Measurements from ENCODE around the gene B4GALNT3.
"Not testable (repeated sequence)": the region's sequence is repeated elsewhere in the genome, so short reads cannot be mapped to it uniquely, and the experiment has no call there.

The B4GALNT3 gene

GRCh38 chr12:459430-460258 lies at the start of gene B4GALNT3:
B4GALNT3 (plus strand) TSS chr12:459939; CDS start chr12:460377, 438 bp downstream.
- no peak for DNase-seq (ENCODE audit: low read depth)

DNA sequence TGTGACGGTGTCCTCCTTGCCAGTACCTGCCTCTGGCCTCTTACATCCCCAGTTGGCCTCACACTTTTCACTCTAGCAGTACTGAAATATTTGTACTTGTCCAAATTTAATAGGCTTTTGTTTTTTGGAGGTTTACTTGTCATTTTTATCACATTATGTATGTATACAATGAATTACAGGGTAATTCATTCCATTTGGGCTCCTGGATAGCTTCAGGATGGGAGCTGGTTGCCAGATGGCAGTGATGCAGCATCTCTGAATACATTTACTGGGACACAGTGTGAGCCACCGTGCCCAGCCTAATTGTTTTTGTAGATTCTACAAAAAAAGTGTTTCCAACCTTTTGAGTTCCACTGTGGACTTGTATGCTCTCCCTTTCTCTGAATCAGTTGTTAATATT lies 44.9 kb upstream of the B4GALNT3 start:
- no peak for DNase-seq (ENCODE audit: low read depth)

- DNase-seq (ENCODE audit: low read depth) = no peak
Measured at GRCh38 chr12:418432-418831, 41.3 kb upstream of the B4GALNT3 start.

DNA sequence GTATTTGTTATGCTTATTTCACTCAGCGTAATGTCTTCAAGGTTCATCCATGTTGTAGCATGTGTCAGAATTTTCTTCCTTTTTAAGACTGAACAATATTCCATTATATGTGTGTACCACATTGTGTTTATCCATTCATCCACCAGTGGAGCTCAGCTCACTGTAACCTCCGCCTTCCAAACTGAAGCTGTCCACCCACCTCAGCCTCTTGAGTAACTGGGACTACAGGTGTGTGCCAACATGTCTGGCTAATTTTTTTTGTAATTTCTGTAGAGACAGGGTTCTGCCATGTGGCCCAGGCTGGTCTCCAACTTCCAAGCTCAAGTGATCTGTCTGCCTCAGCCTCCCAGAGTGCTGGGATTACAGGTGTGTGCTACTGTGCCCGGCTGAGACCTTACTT lies 37.2 kb upstream of the B4GALNT3 start:
- DNase-seq (ENCODE audit: low read depth) = no peak

DNA sequence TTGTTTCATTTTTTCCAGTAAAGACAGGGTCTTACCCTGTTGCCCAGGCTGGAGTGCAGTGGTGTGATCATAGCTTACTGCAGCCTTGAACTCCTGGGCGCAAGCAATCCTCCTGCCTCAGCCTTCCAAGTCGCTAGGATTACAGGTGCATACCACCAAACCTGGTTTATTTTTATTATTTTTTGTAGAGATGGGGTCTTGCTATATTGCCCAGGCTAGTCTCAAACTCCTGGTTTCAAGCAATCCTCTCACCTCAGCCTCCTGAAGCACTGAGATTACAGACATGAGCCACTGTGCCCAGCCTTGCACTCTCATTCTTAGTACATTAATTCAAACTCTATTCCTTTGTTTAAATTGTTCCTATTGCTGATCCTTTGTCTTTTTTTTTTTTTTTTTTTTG lies 24.0 kb upstream of the B4GALNT3 start:
- DNase-seq (ENCODE audit: low read depth) = not testable (repeated sequence)

GRCh38 chr12:442235-442884 lies 17.4 kb upstream of the B4GALNT3 start:
- DNase-seq (ENCODE audit: low read depth) = no peak

DNA sequence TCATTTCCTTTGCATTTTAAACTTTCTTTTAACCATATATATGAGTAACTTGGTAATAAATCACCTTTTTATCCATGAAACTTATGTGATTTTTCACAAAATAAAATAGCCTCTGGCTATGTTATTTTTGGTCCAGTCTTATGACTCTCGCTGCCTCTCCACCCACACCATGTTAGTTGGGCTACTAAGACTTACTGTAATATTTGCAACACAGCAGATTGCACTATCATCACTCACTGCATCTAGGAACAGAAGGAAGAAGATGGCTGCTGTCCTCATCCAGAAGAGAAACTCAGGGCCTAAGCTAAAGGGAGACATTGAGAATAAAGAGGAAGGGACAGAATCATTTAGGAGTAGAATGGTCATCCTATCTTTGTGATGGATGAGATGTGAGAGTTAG lies 12.6 kb upstream of the B4GALNT3 start:
- no peak for DNase-seq (ENCODE audit: low read depth)

DNA sequence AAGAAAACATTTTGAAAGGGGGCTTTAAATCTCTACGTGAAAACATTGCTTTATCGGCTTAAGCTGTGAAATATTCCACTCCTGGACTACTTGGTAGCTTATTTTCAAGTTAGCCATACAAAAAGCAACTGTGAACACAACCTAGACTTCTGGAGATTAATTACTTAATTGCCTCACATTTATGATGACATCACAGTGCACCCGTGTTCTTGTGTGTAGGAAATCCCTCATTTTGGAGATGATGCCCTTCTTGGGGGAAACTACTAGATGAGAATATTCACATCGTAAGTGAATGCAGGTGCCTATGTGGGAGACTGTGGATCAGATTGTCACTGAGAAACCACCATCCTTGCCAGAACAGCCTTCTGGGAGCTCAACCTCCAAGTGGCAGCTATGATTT lies 10.5 kb upstream of the B4GALNT3 start:
- no peak for DNase-seq (ENCODE audit: low read depth)

DNA sequence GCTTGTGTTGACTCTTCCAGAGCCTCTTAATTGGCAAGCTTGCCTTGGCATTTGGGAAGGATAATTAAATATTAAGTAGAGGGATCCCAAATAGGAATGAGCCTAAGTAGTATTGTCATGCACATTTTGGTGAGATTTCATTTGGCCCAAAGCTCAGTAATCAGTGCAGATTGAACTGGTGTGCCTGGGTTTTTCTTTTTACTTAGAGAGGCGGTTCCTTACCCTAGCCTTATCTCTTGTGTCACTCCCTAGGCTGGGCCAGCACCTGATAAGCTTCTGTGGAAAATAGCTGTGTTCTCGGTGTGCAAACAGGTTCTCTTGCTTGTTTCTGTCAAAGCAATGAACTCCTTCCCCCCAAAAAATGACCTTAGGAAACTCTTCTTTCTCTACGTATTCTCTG lies 9.3 kb upstream of the B4GALNT3 start:
- DNase-seq (ENCODE audit: low read depth) = no peak

- peak; percentile 35 for DNase-seq (ENCODE audit: low read depth)
Measured at GRCh38 chr12:452667-453210, 7.0 kb upstream of the B4GALNT3 start.

DNA sequence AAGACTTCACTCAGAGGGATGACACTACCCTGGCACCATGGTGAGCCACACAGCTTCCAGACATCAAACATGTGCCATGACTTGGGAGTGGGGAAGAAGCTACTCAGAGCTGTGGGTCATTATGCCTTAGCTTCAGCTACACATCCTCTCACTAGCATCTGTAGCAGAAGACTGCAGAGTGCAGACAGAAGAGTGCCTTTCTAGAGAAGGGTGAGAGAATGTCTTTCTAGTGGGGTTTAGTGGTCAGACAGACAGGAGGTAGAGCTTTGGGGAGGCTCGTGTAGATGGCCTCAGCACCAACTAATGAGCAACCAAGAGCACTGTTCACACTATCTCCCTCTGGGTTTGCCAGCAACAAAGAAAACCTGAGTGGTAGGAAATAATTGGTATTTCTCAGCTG lies 4.9 kb upstream of the B4GALNT3 start:
- DNase-seq (ENCODE audit: low read depth) = no peak

DNA sequence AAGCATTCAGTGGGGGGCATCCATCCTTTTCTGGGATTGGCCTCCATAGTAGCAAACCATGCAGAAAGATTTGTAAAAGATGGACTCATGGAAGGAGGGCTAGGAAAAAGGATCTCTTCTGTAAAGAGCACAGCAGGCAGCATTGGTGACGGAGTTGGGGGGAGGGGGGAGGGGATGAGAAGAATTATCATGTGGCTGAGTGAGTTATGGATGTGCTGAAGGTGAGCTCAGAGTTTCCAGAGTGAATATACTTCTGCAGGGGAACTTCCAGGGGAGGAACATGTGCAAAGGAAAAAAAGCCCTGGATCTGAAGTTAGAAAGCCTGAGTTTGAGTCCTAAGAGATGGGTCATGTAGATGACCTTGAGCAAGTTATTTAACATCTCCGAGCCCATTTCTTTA lies 3.9 kb upstream of the B4GALNT3 start:
- DNase-seq (ENCODE audit: low read depth) = no peak

DNA sequence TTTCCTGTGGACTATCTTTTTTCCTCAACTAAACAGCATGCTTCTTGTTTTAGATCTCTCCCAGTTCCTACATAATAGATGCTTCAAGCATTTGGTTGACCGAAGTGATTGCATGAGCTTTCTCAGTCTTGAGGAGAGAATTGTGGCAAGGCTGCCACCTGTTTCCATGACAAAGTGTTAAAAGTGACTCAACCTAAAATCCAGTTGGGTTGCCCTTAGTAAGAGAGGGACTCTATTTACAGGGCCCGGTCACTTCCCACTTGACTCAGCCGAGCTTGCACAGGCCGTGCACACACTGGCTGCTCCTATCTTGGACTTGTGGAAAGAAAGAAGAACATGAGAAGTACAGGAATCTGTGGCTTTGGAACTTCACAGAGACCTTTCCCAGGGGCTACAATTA lies 2.1 kb upstream of the B4GALNT3 start:
- DNase-seq (ENCODE audit: low read depth) = no peak

GRCh38 chr12:459050-459429 lies 699 bp upstream of the B4GALNT3 start:
- no peak for DNase-seq (ENCODE audit: low read depth)

DNA sequence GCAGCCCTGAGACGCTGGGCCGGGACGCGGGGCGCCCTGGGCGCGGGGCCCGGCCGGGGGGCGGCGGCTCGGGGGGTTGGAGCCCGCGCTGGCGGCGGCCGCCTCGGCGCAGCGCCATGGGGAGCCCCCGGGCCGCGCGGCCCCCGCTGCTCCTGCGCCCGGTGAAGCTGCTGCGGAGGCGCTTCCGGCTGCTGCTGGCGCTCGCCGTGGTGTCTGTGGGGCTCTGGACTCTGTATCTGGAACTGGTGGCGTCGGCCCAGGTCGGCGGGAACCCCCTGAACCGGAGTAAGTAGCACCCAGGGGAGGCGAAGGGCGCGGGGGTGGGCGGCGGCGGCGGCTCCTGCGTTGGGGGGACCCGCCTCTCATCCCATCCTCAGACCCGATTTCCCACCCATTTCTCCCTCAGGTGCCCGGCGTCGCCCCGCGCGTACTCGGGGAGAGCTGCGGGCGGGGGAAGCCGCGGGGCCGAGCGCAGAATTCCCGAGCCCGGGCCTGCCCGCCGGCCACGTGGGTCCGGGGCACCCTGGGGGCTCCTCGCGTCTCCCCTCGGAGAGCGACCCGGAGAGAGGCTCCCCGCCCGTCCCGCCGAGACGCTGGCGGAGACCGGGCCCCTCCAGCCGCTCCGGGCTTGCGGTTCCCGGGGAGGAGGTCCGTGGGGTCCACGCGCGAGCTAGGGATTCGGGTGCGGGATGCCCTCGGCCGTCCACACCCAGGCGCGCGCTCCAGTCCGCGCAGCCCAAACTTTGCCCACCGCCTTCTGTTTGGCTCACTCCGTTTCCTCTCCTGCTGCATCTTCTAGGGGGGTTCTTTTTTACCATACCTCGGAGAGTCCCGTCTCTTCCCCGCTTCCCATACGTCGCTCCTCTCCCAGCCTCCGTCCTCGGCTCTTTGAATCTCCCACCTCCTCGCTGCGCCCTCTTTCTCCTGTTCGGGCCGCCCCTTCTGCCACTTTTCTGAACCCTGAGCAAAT lies 807 bp downstream of the B4GALNT3 start:
- no peak for DNase-seq (ENCODE audit: low read depth)

- no peak for DNase-seq (ENCODE audit: low read depth)
Measured at GRCh38 chr12:461425-461824, 1.7 kb downstream of the B4GALNT3 start.

DNA sequence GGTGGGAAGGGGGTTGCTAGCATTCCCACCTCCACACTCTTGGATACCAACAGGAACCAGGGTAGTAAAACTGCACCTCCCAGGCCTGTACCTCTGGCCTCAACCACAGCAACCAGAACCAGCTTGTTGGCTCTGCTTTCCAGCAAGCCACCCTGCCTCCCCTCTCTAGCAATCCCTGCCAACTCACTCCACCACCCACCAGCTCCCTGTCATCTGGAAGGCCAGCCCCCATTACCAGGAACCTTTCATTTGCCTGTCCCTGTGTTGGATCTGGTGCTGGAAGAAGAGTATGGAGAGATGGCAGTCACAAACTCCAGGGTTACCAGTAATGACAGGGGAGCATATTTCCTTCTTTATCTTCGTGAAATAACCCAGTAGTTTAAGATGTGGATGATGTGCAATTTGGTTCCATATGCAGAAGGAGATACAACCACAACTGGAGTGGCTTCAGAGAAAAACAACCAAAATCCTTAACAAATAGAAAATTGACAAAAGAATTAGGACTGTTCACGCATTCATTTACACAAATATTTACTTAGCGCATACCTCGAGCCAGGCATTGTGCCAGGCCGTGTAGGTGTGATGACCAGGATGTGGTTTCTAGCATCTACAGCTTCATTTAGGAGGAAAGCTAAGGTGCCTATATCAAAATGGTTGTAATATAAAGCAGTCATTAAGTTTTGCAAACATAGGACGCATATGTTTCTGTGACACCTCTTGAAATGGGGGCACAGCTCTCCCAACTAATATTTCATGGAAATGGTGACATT lies 3.4 kb downstream of the B4GALNT3 start:
- DNase-seq (ENCODE audit: low read depth) = no peak

DNA sequence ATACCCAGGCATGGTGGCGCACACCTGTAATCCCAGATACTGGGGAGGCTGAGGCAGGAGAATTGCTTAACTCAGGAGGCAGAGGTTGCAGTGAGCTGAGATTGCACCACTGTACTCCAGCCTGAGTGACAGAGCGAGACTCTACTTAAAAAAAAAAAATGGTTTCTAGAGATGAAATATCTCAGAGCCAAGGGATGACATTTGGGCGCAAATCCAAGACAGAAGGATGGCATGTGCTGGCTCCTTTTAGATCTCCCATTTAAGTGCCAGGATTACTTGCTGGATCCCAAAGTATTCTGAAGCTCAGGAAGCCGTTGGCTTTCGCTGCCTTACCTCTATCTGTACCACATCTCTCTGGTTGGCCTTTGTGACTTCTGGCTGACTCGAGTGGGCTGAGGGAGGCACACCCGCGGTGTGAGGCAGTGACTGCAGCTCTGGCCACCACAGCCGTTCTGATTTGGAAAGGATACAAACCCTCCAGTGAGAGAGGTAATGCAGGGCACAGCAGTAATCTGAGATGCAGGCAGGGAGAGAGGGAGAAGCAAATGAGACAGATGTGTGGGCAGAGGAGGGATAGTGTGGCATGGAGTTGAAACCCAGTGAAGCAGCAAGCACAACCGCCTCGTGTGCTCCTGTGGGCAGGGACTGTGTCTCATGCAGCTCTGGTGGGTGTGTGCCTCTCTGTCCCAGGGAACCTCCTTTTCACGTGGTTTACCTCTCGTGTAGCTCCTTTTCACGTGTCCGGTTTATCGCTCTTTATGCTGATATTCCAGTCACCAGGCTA lies 4.9 kb downstream of the B4GALNT3 start:
- no peak for DNase-seq (ENCODE audit: low read depth)

DNA sequence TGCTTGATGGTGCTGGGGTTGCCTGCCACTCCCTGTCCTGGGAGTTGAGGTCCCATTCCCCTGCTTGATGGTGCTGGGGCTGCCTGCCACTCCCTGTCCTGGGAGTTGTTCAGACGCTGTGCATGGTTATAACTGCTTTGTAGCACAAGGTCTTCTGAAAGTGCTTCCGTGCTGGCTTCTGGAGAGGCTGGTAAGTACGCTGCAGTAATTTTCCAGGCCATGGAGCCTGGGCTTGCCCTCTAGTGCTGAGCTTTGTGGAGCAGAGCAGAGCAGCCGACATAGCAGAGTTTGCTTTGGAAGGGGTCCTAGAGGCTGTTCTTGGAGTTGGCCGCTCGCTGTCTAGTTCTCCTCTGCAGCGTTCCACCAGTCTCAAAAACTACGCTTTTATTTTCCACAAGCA lies 6.3 kb downstream of the B4GALNT3 start:
- DNase-seq (ENCODE audit: low read depth) = no peak

- DNase-seq (ENCODE audit: low read depth) = no peak
Measured at GRCh38 chr12:466762-467161, 7.0 kb downstream of the B4GALNT3 start.

GRCh38 chr12:467591-467990 lies 7.9 kb downstream of the B4GALNT3 start:
- no peak for DNase-seq (ENCODE audit: low read depth)

All from stimulated activated CD8-positive, alpha-beta memory T cell treated with anti-CD3 and anti-CD28 coated beads, Interleukin-15, amount 100 ng/mL, for 24 hours (primary cell).